22Rv1 (cell line): ENCODE measurements around the gene P2RY2.

Experiments
- CTCF ChIP-seq: fragments of 450-650 bp; IDR thresholded peaks from 2 replicates; pipeline ENCODE4 v1.5.1; 2017; ENCODE audit warnings: mild to moderate bottlenecking
- ZFX ChIP-seq: fragments of 450-650 bp; IDR thresholded peaks from 2 replicates; pipeline ENCODE4 v1.6.1; 2017; ENCODE audit warnings: antibody characterized with exemption, borderline replicate concordance

GRCh38 chr11:73258104-73259035 is 40.3 kb downstream of the P2RY2 start:
- TF ChIP-seq CTCF = no peak
- TF ChIP-seq ZFX = no peak
